Suprapubic skin (tissue), 4 donors: ENCODE measurements around the gene BMERB1.

Source experiments
- CTCF ChIP-seq, 2 donors: fragments of 200-600 bp in 1 of 2; fragments of 450-650 bp in 1 of 2; sonication (generic) in 1 of 2; IDR thresholded peaks; one replicate each; pipeline ENCODE4 v1.5.1; 2016 to 2019; ENCODE audit warnings: antibody characterized with exemption in 2 of 2, mild to moderate bottlenecking in 1 of 2, moderate library complexity in 1 of 2
- EP300 ChIP-seq: sonication (generic); formaldehyde crosslinking; IDR thresholded peaks from one replicate; pipeline ENCODE4 v1.6.1; 2017; ENCODE audit warnings: antibody characterized with exemption
- POLR2A ChIP-seq, 2 donors: fragments of 450-650 bp; IDR thresholded peaks; one replicate each; pipeline ENCODE4 v1.6.1; 2017; ENCODE audit warnings: antibody characterized with exemption in 2 of 2, mild to moderate bottlenecking in 2 of 2, moderate library complexity in 2 of 2
- POLR2AphosphoS5 ChIP-seq, 3 donors: sonication (generic); formaldehyde crosslinking; IDR thresholded peaks; one replicate each; pipeline ENCODE4 v1.6.1; 2017; ENCODE audit warnings: antibody characterized with exemption in 3 of 3

- TF ChIP-seq CTCF (IDR thresholded peaks at IDR 0.05) = no peak
- TF ChIP-seq POLR2A (IDR thresholded peaks at IDR 0.05) = no peak
- TF ChIP-seq EP300 = no peak
- TF ChIP-seq POLR2AphosphoS5 (IDR thresholded peaks at IDR 0.05) = no peak
Measured at GRCh38 chr16:15621456-15621855, 187.1 kb downstream of the BMERB1 start.
